GM12891 (cell line): ENCODE data around the gene PIR.

Source experiments
- DNase-seq: peaks from one replicate; pipeline ENCODE4 v3.0.0; 2011; ENCODE audit warnings: low spot score; ENCODE audit not compliant: insufficient read length
- FAIRE-seq: peaks from 2 replicates; lab custom pipeline; 2011; peaks lifted over from hg19 to GRCh38; lab: Jason Lieb, UNC
- PAX5 ChIP-seq: IDR thresholded peaks from 2 replicates; pipeline ENCODE4 v1.6.1; 2011; ENCODE audit warnings: low read length, moderate library complexity, mild to moderate bottlenecking; ENCODE audit not compliant: insufficient read depth, severe bottlenecking
- POLR2A ChIP-seq: IDR thresholded peaks from 2 replicates; pipeline ENCODE4 v1.6.1; 2011; ENCODE audit warnings: low read depth, low read length, control low read depth
- POLR2AphosphoS5 ChIP-seq: IDR thresholded peaks from 2 replicates; pipeline ENCODE4 v1.6.1; 2011; ENCODE audit warnings: low read depth, low read length, control low read depth
- POU2F2 ChIP-seq: IDR thresholded peaks from 2 replicates; pipeline ENCODE4 v1.6.1; 2011; ENCODE audit warnings: low read depth, mild to moderate bottlenecking, control low read depth, low read length, moderate library complexity
- SPI1 ChIP-seq: IDR thresholded peaks from 2 replicates; pipeline ENCODE4 v1.6.1; 2011; ENCODE audit warnings: low read depth, low read length, control low read depth
- TAF1 ChIP-seq: IDR thresholded peaks from 2 replicates; pipeline ENCODE4 v1.6.1; 2011; ENCODE audit warnings: low read depth, low read length, control low read depth

Gene PIR

DNA sequence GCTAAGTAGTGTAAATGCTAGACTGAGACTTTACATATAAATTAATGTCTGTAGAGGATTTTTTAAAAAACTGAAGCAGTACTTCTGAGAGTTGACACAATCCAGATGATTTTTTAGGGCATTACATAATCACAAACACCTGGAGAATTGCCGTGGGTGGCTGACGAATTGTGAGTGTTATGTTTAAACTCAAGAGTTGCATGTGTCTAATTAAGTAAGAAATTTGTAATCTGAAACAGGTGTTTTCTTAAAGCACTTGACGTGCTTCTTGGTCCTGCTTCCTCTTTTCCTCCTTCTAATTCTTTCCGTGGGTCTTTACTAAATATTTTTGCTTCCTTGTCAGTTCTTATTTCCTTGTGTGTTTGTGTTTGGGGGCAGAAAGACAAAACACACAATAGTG lies 27.8 kb downstream of the PIR start:
- peak; percentile 89 for FAIRE-seq
- TF ChIP-seq POLR2A (no peak), SPI1 (peak; percentile 86), TAF1 (no peak), POLR2AphosphoS5 (no peak)
- no peak for DNase-seq

DNA sequence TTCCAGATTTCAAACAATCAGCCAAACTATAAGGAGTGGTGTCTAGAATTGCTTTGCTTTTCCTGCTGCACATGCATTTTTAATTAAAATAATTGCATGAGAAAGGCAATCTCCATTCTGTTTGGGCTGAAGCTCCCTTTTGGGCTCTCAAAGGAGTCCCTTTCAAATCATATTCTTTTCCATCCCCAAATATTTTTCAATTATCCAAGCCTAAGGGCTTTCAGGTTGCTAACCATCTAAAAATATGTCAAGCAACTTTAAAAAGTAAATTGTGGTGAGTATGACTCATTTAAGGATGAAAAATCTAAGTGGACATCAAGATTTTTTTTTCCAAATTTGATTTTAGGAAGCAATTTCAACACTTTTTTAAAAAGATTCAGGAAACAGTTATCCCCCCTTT lies 28.4 kb downstream of the PIR start:
- DNase-seq (no peak), FAIRE-seq (no peak)
- TF ChIP-seq POLR2AphosphoS5: no peak
- no peak for TF ChIP-seq TAF1
- no peak for TF ChIP-seq POLR2A
- TF ChIP-seq SPI1: no peak
- TF ChIP-seq POU2F2: no peak
- TF ChIP-seq PAX5: no peak

- FAIRE-seq (no peak), DNase-seq (no peak)
- TF ChIP-seq TAF1 (no peak), POLR2A (no peak), PAX5 (no peak), POLR2AphosphoS5 (no peak), SPI1 (no peak), POU2F2 (no peak)
Observed at GRCh38 chrX:15451913-15452312, 41.2 kb downstream of the PIR start.

- FAIRE-seq (peak; percentile 86), DNase-seq (no peak)
- no peak for TF ChIP-seq POLR2AphosphoS5
- no peak for TF ChIP-seq SPI1
- no peak for TF ChIP-seq PAX5
- TF ChIP-seq POU2F2: no peak
- no peak for TF ChIP-seq POLR2A
Observed at GRCh38 chrX:15448010-15448639, 45.0 kb downstream of the PIR start.

GRCh38 chrX:15441464-15441863 lies 51.7 kb downstream of the PIR start:
- FAIRE-seq (no peak), DNase-seq (no peak)
- no peak for TF ChIP-seq PAX5
- no peak for TF ChIP-seq POLR2AphosphoS5
- TF ChIP-seq TAF1: no peak
- TF ChIP-seq POLR2A: no peak
- TF ChIP-seq POU2F2: no peak
- no peak for TF ChIP-seq SPI1

- no peak for TF ChIP-seq TAF1
- peak; percentile 95 for TF ChIP-seq SPI1
- no peak for DNase-seq
- FAIRE-seq: peak; percentile 74
Observed at GRCh38 chrX:15438332-15438731, 54.8 kb downstream of the PIR start.

- no peak for TF ChIP-seq POU2F2
- TF ChIP-seq SPI1: no peak
- TF ChIP-seq TAF1: no peak
- no peak for TF ChIP-seq POLR2A
- no peak for TF ChIP-seq POLR2AphosphoS5
- no peak for TF ChIP-seq PAX5
- FAIRE-seq (no peak), DNase-seq (no peak)
Observed at GRCh38 chrX:15437724-15438123, 55.4 kb downstream of the PIR start.

- no peak for DNase-seq
- FAIRE-seq: no peak
- TF ChIP-seq POLR2AphosphoS5 (no peak), PAX5 (no peak), SPI1 (no peak), POLR2A (no peak), POU2F2 (no peak), TAF1 (no peak)
Observed at GRCh38 chrX:15435836-15436619, 57.1 kb downstream of the PIR start.

DNA sequence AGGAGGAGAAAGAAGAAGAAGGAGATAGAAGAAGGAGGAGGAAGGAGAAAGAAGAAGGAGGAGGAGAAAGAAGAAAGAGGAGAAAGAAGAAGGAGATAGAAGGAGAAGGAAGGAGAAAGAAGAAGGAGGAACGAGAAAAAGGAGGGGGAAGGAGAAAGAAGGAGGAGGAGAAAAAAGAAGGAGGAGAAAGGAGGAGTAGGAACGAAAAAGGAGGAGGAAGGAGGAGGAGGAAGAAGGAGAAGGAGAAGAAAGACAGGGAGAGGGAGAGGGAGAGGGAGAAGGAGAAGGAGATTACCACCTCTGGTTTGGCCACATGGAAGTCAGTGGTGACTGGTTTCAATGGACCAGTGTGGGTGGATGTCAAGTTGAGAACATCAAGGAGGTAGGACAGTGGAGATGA lies 58.9 kb downstream of the PIR start:
- FAIRE-seq (no peak), DNase-seq (no peak)
- no peak for TF ChIP-seq POLR2AphosphoS5

DNA sequence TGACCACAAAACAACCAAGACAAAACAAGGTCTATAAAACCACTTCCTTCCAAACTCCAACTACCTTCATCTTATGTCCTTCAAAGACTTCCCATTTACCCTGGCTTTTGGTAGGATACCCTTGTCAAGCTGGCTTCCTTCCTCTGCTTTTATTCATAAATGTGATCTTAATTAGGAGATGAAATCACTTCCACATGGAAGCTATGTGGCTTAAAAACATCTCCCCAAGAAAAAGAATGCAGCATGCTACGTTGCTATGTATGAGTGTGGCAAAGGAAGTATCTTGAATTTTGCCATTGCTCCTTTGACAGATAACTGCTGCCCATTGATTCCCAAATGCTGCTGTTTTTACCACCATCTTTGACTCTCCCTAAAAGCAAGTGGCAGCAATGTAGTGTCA lies 62.5 kb downstream of the PIR start:
- peak; percentile 16 for FAIRE-seq

More for the DNA sequence above, 62.5 kb downstream of the PIR start:
- TF ChIP-seq PAX5 (no peak), POLR2A (no peak), POLR2AphosphoS5 (no peak), TAF1 (no peak), POU2F2 (no peak)
- DNase-seq: no peak
